GM21723 (cell line): Measurements from ENCODE around the gene CHRND.

ENCODE experiments used
- ATAC-seq: cut with Tn5 transposase; IDR thresholded peaks from one replicate; pipeline ENCODE4 v1.9.1; 2021; ENCODE audit warnings: mild to moderate bottlenecking, moderate library complexity; ENCODE audit not compliant: unreplicated experiment

The CHRND gene

GRCh38 chr2:232487385-232488096 is 38.4 kb upstream of the CHRND start, which contains the start of gene ECEL1:
TSS of gene ECEL1 (minus strand) at chr2:232487834. CDS start at chr2:232486653, 1,181 bp downstream.
- ATAC-seq: no peak

GRCh38 chr2:232488097-232488711 is 37.8 kb upstream of the CHRND start:
- no peak for ATAC-seq

GRCh38 chr2:232488721-232489300 is 37.1 kb upstream of the CHRND start:
- ATAC-seq: no peak

DNA sequence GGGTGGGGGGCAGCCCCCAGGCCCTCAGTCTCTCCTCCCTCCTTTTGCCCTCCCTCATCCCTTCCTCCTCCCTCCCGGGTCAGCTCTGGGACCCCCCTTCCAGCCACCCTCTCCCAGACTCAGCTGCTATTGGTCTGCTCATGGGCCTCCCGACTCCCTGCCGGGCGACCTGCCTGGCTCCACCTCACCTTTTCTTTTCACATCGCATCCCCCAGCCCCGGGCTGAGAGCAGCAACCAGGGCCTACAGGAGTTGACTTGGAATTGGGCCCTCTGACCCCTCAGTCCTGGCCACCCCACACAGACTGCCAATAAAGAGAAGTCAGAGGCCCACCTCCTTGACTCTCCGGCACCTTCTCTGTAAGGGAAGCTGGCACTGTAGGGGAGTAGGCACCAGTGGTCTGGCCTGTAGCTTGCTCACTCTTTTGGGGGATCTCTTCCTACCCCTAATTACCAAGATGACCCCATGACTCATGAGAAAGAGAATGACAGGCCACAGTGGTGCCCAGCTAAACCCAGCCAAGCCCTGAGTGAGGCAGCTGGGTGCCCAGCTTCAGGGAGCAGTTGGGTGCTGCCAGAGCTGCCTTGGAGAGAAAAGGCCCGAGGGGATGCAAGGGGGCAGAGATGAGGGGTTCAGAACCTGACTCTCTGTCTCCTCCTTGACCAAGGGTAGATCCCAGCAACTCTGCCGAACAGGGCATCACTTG is 36.3 kb upstream of the CHRND start:
- ATAC-seq: no peak

DNA sequence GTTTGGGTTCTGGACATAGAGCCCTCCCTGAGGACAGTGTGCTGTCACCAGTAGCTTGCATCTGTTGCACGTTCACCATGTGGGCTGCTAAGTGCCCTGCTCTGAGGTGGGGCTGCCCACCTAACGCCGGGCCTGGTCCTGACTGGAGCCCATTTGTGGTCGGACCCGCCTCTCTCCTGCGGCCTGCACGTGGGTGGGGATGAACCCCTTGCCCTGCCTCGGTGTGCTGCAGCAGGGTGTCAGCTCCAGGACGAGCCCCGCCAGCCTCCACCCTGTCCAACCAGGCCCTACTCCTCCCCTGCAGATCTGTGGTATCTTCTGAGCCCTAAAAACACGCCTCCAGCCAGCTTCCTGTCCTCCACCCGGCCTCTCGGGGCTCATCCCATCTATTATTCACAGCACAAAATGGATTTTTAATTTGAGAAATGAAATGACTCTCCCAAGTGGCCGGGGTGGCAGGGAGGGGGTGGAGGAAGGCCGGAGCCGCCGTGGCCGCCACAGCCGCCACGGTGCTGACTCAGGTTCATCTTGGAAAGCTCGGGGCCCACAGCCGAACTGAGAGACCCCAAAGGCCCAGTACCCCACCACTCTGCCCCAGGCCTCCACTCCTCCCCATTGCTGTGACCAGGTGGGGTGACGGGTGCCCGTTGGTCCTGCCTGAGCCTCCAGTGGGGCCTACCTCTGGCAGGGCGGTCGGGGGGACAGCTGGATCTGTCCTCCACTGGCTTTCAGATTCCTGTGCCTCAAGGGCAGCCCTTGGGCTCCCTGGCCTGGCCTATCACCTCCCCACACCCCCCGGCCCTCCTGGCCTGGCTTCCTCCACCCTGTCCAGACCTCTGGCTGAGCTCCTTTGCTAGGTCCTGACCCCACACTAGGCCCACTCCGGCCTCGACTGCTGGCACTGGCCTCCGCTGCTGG is 35.5 kb upstream of the CHRND start:
- ATAC-seq: no peak

DNA sequence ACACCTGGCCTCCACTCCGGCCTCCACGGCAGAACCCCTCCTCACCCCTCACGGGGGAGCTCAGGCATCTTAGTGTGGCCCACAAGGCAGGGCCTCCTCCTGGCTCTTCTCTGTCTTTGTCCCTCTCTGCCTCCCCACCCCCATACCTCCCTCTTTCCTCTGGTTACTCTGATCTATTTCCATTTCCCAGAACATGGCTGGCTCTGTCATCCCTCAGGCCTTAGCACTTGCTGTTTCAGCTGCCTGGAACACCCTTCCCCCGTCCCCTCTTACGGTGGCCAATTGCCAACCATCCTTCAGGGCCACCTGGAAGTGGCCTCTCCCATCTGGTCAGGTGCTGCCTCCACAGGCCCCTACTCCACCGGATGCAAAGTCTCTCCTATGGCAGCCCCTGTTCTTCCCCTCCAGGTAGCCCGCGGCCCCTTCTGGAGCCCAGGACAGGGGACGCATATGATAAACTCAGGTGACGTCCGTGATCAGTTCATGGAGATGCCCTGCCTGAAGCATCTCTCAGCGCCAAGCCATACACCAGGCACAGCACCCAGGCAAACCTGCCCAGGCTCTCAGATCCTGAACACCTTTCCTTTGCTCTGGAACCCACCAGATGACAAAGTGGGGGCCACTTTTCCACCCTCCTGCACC is 34.7 kb upstream of the CHRND start:
- no peak for ATAC-seq

DNA sequence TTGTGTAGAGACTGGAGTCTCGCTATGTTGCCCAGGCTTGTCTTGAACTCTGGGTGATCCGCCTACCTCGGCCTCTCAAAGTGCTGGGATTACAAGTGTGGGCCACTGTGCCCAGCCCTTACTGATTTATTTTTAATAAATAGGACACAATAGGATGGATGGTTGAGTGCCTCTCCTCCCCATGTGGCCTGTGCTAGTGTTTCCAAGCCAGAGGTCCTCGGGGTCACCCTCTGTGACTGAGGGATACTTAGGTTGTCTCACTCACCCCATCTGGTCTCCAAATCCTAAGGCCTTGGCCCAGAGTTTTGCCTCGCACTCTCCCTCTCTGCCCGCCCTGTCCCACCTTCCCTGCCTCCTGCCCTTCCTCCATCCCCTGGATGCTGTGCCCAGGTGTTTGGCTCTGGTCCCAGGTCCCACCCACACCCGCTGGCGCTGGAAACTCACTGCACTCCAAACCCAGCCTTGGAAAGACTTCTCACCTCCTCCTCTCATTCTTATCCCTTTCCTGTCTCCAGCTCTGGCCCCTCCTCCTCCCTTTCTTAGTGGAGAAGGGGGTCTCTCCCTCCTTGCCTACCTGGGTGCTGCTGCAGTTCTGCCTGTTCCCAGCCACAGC is 33.6 kb upstream of the CHRND start:
- ATAC-seq: no peak

GRCh38 chr2:232492963-232493700 is 32.8 kb upstream of the CHRND start:
- no peak for ATAC-seq

DNA sequence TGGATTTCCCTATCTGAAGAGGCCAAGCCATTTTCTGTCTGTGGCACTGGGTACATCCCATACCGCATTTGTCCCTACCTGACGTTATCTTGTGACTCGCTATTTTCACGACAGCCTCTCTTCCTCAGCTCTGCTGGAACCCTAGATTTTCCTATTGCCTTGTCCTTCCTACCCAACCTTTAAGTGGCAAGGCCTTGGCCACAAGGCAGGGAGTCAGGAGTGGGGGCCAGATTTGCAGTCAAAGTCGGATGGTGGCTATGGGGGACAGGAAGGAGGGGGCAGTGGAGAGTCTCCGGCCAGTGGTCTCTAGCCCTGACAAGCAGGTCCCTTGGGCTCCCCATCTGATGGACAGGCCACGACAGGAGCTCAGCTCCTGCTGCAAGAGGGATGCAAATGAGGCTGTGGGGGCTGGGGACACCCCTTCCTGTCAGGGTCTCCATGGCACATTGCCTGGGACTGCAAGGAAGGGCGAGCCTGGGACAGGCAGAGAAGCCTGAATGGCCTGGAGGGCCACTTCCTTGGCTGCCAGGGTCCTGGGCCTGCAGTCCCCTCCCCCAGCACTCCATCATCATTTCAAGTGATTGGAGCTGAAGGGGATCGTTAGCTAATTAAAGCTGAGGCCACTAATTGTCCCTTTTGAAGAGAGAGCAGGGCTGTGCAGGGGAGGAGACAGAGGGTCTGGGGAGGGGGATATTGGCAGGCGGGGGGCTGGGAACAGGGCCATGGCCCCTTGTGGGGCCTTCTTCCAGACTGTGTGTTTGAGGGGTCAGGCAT is 32.1 kb upstream of the CHRND start:
- ATAC-seq: no peak

DNA sequence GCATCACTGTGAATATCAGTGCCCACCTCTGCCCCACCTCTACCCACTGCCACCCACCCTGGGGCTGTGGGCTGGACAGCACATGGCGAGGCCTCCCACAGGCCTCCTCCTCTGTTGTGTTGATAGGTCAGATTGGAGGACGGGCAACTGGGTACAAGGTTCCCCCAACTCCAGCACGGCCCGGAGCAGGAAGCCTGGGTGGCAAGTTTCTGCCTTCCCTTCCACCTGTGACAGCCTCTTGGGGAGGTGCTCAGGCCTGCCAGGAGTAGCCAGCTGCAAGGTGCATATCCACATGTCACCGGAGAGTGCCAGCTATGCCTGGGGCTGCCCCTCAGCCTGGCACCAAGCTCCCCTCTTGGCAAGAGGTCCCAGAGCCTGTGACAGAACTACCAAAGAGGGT is 31.4 kb upstream of the CHRND start:
- ATAC-seq: no peak

- ATAC-seq: no peak
Measured at GRCh38 chr2:232495292-232495691, 30.7 kb upstream of the CHRND start.

- ATAC-seq: no peak
Measured at GRCh38 chr2:232496501-232497270, 29.3 kb upstream of the CHRND start.

GRCh38 chr2:232497348-232497747 is 28.6 kb upstream of the CHRND start:
- ATAC-seq: no peak

DNA sequence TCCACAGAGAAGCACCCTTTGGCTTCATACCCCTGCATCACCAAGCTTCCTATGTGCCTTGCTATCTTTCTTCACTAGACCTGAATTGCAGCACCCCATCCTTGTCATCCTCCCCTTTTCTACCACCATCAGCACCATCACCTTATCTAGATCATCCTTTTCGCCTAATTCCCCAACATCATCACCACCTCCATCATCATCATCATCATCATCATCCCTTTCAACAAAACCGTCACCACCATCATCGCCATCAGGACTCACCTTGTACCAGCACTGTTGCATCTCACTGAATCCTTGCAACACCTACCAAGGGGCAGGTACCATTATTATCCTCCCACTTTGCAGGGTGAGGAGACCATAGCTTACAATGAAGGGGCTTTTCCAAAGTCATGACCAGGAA is 27.5 kb upstream of the CHRND start:
- ATAC-seq: no peak

GRCh38 chr2:232501331-232501771 is 24.6 kb upstream of the CHRND start:
- no peak for ATAC-seq

DNA sequence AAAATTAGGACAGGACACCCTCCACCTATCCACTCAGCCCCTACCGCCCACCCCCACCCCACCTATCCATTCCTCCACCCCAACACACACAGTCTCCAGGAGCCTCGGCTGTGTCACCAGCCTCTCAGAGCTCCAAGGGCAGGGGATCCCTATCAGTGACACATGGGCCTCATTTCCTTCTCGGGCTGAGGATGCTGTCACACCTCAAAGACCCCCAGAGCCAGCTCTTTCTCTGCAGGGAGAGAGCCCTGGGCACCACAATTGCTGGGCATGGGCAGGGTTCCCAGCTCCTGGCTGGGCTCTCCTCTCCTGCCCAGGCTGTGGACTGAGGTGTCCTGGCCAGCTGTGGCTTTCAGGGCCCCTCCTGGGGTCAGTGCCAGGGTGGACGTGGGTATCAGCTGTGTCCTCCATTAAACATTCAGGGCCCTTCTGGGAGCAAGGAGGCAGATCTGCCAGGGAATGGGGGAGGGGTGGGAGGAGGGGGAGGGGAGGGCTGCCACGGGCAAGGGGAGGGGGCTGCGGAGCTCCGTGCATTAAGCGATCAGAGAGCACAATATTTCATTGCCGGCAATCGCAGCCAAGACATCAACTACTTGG is 24.1 kb upstream of the CHRND start:
- no peak for ATAC-seq

GRCh38 chr2:232502511-232502910 is 23.4 kb upstream of the CHRND start:
- ATAC-seq: no peak
